Left ventricle myocardium inferior (tissue), 1 donor: ENCODE data around the gene EDC4. TPM values are rescaled to one million over a fixed set of nuclear protein-coding genes. Genes with fewer than 3 reads are reported as not detected.
A peak's percentile ranks its signal among the peaks of the same experiment; 100 is the strongest.

Experiments
- DNase-seq: peaks from one replicate; pipeline ENCODE4 v3.0.0-alpha.2; 2020
- H3K27ac ChIP-seq: fragments of 200-600 bp; replicated peaks from 2 replicates; pipeline ENCODE4 v1.8.0; 2021
- H3K27me3 ChIP-seq: fragments of 200-600 bp; 2 replicates; pipeline ENCODE4 v1.8.0; 2021; ENCODE audit warnings: low read depth
- H3K36me3 ChIP-seq: fragments of 200-600 bp; 2 replicates; pipeline ENCODE4 v1.8.0; 2021
- H3K4me1 ChIP-seq: fragments of 200-600 bp; 2 replicates; pipeline ENCODE4 v1.8.0; 2021
- H3K4me3 ChIP-seq: fragments of 200-600 bp; 2 replicates; pipeline ENCODE4 v1.8.0; 2021; ENCODE audit warnings: mild to moderate bottlenecking, moderate library complexity
- H3K9me3 ChIP-seq: fragments of 200-600 bp; replicated peaks from 2 replicates; pipeline ENCODE4 v1.8.0; 2021
- intact Hi-C: fragments of 100-400 bp; cut with micrococcal nuclease; formaldehyde crosslinking; loops from one replicate; pipeline ENCODE4 v1.11.0; 2022
- total RNA-seq: library from RNA; stranded (reverse); fragmentation: NEBNext Ultra II Directional; extraction: Animal tissue kit (Norgen Biotek cat#: 25700); gene quantifications from one replicate; pipeline ENCODE4 v1.2.1, GENCODE V29; 2021
- TF ChIP-seq, protein P1 (sequence below): fragments of 200-600 bp; IDR thresholded peaks from 2 replicates; pipeline ENCODE4 v1.8.0; 2021; ENCODE audit warnings: antibody characterized with exemption, mild to moderate bottlenecking, borderline replicate concordance
- donor health status: DM: no; HTN: yes; CAD: no; lungs with severe emphysema.

Gene EDC4
- total RNA-seq, 1 donor from 2014 or later: 33.2 TPM

GRCh38 chr16:67922740-67923139 lies 49.9 kb downstream of the EDC4 start:
- Histone ChIP-seq H3K4me1 (peaks cover 92% of the 10 kb centered on the region), H3K27me3 (no peaks in the 10 kb centered on the region), H3K27ac (no peak overlapping the region), H3K9me3 (no peaks in the 10 kb centered on the region), H3K36me3 (peaks cover 7% of the 10 kb centered on the region), H3K4me3 (no peak overlapping the region)
- intact Hi-C loops: no loop called here
- no peak for DNase-seq
- TF ChIP-seq, protein P1, sequence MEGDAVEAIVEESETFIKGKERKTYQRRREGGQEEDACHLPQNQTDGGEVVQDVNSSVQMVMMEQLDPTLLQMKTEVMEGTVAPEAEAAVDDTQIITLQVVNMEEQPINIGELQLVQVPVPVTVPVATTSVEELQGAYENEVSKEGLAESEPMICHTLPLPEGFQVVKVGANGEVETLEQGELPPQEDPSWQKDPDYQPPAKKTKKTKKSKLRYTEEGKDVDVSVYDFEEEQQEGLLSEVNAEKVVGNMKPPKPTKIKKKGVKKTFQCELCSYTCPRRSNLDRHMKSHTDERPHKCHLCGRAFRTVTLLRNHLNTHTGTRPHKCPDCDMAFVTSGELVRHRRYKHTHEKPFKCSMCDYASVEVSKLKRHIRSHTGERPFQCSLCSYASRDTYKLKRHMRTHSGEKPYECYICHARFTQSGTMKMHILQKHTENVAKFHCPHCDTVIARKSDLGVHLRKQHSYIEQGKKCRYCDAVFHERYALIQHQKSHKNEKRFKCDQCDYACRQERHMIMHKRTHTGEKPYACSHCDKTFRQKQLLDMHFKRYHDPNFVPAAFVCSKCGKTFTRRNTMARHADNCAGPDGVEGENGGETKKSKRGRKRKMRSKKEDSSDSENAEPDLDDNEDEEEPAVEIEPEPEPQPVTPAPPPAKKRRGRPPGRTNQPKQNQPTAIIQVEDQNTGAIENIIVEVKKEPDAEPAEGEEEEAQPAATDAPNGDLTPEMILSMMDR: no peak

DNA sequence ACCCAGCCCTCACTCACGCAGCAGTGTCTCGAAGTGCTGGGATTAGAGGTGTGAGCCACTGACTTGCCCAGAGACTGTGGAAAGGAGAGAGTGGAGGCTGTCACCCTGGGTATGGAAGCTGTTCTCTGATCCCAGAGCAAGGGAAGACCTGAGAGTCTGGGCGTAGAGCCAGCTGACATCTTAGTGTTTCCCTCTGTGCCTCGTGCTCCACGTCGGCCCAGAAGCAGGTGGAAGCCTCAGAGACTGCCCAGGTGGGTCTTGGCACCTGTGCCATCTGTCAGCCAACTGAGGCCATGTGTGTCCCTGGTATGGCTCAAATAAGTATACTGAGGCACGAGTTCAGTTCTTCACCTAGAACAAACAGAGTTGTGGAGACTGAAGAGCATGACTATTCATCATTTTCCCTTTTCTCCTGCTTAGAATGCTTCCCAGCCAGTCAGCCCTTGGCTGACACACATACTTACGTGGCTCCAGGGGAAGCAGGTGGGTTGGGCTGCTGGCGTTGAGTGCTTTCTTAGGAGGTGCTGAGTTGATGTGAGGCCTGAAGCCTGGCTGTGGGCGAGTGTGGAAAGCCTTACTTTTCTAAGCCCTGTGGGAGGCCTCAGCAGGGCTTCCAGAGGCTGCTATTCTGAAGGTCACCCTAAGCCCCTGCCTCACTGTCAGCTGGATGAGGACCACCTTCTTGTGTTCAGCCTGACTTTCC lies 50.7 kb downstream of the EDC4 start:
- no peak for DNase-seq
- no peaks in the 10 kb centered on the region for H3K9me3 ChIP-seq
- intact Hi-C loops: no loop called here
- no peak overlapping the region for H3K4me3 ChIP-seq
- H3K27ac ChIP-seq: peak overlapping the region; percentile 28
- H3K36me3 ChIP-seq: peaks cover 13% of the 10 kb centered on the region
- H3K4me1 ChIP-seq: peaks cover 90% of the 10 kb centered on the region
- no peaks in the 10 kb centered on the region for H3K27me3 ChIP-seq
- TF ChIP-seq, protein P1: no peak

DNA sequence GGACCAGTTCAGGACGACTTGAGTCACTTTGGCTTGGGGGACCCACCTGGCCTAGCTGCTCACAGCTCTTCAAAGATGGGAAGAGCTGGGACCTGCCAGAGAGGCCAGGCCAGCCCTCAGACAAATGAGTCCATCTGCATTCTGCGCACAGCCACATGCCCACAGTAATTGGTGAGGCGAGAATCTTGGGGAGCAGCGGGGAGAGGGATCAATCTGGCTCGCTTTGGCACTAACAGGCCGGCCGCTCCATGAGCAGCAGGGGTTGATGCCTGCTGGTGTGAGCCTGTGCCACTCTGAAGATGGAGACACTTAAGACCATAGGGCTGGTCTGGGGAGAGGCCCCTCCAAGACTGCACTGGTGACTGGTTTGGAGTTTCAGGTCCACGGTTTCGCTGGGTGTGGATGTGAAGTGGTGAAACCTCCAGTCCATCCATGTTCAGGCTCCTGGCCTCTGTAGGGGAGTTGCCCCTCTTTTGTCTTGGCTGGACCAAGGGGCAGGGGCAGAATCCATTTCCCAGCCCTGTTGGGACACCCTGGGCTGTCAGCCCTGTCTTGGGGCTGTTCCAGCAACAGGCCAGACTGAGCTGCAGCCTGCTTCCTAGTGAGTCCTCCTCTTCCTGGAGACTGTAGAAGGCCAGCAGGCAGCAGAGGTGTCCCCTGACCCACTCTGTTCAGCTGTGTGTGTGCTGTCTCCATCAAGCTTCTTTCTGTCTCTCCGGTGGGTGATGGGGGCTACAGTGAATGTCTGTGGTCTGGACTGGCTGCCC lies 51.5 kb downstream of the EDC4 start:
- Histone ChIP-seq H3K36me3 (peaks cover 16% of the 10 kb centered on the region), H3K27me3 (no peaks in the 10 kb centered on the region), H3K27ac (no peak overlapping the region), H3K4me1 (peaks cover 84% of the 10 kb centered on the region), H3K4me3 (no peak overlapping the region), H3K9me3 (no peaks in the 10 kb centered on the region)
- no peak for DNase-seq
- TF ChIP-seq, protein P1: no peak
- intact Hi-C loops: no loop called here

DNA sequence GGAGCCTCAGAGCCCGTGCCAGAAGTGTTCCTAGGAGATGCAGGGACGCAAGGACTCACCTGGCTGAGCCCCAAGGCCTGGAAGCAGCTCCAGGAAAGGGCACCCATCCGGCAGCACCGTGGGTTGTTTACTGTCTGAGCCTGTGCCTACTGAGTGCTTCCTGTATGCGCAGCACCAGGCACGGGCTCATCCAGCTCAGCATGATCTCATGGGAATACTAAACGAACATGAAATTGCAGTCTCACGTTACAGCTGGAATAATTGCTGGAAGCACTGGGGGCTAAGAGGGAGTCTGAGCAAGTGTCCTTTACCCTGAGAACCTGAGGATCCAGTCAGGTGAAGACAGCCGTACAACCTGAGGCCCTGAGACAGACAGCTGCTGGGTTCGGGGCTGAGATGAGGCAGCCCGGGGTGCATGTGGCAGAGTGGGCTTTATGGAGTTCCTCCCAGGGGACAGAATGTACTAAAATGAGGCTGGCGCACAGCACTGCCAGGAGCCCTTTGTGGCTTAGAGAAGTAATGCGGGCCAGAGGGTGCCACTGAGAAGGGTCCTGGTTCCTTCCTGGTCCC lies 53.4 kb downstream of the EDC4 start:
- peaks cover 64% of the 10 kb centered on the region for H3K4me1 ChIP-seq
- H3K36me3 ChIP-seq: peaks cover 26% of the 10 kb centered on the region
- H3K27me3 ChIP-seq: no peaks in the 10 kb centered on the region
- TF ChIP-seq, protein P1: no peak
- H3K9me3 ChIP-seq: no peaks in the 10 kb centered on the region
- no peak overlapping the region for H3K4me3 ChIP-seq
- DNase-seq: no peak
- intact Hi-C loops: no loop called here
- H3K27ac ChIP-seq: peak overlapping the region; percentile 62

DNA sequence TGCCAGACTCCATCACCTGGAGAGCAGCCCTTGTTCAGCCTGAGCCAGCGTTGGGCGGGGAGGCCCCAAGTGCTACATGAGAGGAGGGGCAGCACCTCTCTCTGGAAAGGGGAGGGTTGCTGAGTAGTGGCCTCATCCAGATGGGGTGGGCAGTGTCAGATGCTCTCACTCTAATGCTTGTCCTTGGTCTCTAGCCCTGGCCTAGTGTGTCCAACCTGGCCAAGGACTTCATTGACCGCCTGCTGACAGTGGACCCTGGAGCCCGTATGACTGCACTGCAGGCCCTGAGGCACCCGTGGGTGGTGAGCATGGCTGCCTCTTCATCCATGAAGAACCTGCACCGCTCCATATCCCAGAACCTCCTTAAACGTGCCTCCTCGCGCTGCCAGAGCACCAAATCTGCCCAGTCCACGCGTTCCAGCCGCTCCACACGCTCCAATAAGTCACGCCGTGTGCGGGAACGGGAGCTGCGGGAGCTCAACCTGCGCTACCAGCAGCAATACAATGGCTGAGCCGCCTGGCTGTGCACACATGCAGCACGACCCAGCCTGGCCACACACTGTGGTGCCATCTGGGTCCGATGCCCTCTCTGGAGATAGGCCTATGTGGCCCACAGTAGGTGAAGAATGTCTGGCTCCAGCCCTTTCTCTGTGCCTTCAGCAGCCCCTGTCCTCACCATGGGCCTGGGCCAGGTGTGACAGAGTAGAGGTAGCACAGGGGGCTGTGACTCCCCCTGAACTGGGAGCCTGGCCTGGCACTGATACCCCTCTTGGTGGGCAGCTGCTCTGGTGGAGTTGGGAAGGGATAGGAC lies 54.5 kb downstream of the EDC4 start:
- no peak overlapping the region for H3K4me3 ChIP-seq
- H3K27ac ChIP-seq: peak overlapping the region; percentile 62
- TF ChIP-seq, protein P1: no peak
- no peaks in the 10 kb centered on the region for H3K9me3 ChIP-seq
- intact Hi-C loops: no loop called here
- no peaks in the 10 kb centered on the region for H3K27me3 ChIP-seq
- peaks cover 54% of the 10 kb centered on the region for H3K4me1 ChIP-seq
- H3K36me3 ChIP-seq: peaks cover 26% of the 10 kb centered on the region
- no peak for DNase-seq
